ENCODE results near the gene FIGNL2.

The FIGNL2 gene

GRCh38 chr12:51829641-51830040 lies 18.9 kb downstream of the FIGNL2 start:
- no peak overlapping the region for H3K27ac ChIP-seq (ENCODE audit: poor library complexity, severe bottlenecking)
- H3K36me3 ChIP-seq (ENCODE audit: low read depth): no peaks in the 10 kb centered on the region
- H3K4me3 ChIP-seq (ENCODE audit: severe bottlenecking): no peak overlapping the region
- DNase-seq (ENCODE audit: low spot score) (no peak), ATAC-seq (ENCODE audit: low read depth) (no peak)
- TF ChIP-seq CTCF (IDR thresholded peaks at IDR 0.05; ENCODE audit: poor library complexity, severe bottlenecking): no peak
- H3K9me3 ChIP-seq (ENCODE audit: severe bottlenecking): no peaks in the 10 kb centered on the region
- peaks cover 8% of the 10 kb centered on the region for H3K4me1 ChIP-seq (ENCODE audit: insufficient read depth, poor library complexity, severe bottlenecking)
- peaks cover 5% of the 10 kb centered on the region for H3K27me3 ChIP-seq (ENCODE audit: insufficient read depth, poor library complexity, severe bottlenecking)

GRCh38 chr12:51829011-51829481 lies 19.5 kb downstream of the FIGNL2 start:
- H3K36me3 ChIP-seq (ENCODE audit: low read depth): no peaks in the 10 kb centered on the region
- H3K4me1 ChIP-seq (ENCODE audit: insufficient read depth, poor library complexity, severe bottlenecking): peaks cover 8% of the 10 kb centered on the region
- TF ChIP-seq CTCF (IDR thresholded peaks at IDR 0.05; ENCODE audit: poor library complexity, severe bottlenecking): no peak
- H3K4me3 ChIP-seq (ENCODE audit: severe bottlenecking): no peak overlapping the region
- no peak for ATAC-seq (ENCODE audit: low read depth)
- no peak overlapping the region for H3K27ac ChIP-seq (ENCODE audit: poor library complexity, severe bottlenecking)
- H3K9me3 ChIP-seq (ENCODE audit: severe bottlenecking): no peaks in the 10 kb centered on the region
- H3K27me3 ChIP-seq (ENCODE audit: insufficient read depth, poor library complexity, severe bottlenecking): peaks cover 5% of the 10 kb centered on the region
- DNase-seq (ENCODE audit: low spot score): no peak

GRCh38 chr12:51827925-51828818 lies 20.3 kb downstream of the FIGNL2 start:
- Histone ChIP-seq H3K9me3 (ENCODE audit: severe bottlenecking) (no peaks in the 10 kb centered on the region), H3K36me3 (ENCODE audit: low read depth) (no peaks in the 10 kb centered on the region), H3K27ac (ENCODE audit: poor library complexity, severe bottlenecking) (peak overlapping the region; percentile 25), H3K4me3 (ENCODE audit: severe bottlenecking) (no peak overlapping the region), H3K27me3 (ENCODE audit: insufficient read depth, poor library complexity, severe bottlenecking) (peaks cover 5% of the 10 kb centered on the region), H3K4me1 (ENCODE audit: insufficient read depth, poor library complexity, severe bottlenecking) (peaks cover 8% of the 10 kb centered on the region)
- ATAC-seq (ENCODE audit: low read depth) (peak; percentile 84), DNase-seq (ENCODE audit: low spot score) (no peak)
- TF ChIP-seq CTCF (IDR thresholded peaks at IDR 0.05; ENCODE audit: poor library complexity, severe bottlenecking): no peak

- TF ChIP-seq CTCF (IDR thresholded peaks at IDR 0.05; ENCODE audit: poor library complexity, severe bottlenecking): no peak
- no peaks in the 10 kb centered on the region for H3K9me3 ChIP-seq (ENCODE audit: severe bottlenecking)
- DNase-seq (ENCODE audit: low spot score): no peak
- no peak overlapping the region for H3K27ac ChIP-seq (ENCODE audit: poor library complexity, severe bottlenecking)
- H3K4me3 ChIP-seq (ENCODE audit: severe bottlenecking): no peak overlapping the region
- H3K4me1 ChIP-seq (ENCODE audit: insufficient read depth, poor library complexity, severe bottlenecking): peaks cover 8% of the 10 kb centered on the region
- ATAC-seq (ENCODE audit: low read depth): no peak
- H3K27me3 ChIP-seq (ENCODE audit: insufficient read depth, poor library complexity, severe bottlenecking): peaks cover under 1% of the 10 kb centered on the region
- H3K36me3 ChIP-seq (ENCODE audit: low read depth): no peaks in the 10 kb centered on the region
Observed at GRCh38 chr12:51826881-51827280, 21.6 kb downstream of the FIGNL2 start.

- Histone ChIP-seq H3K27ac (ENCODE audit: poor library complexity, severe bottlenecking) (no peak overlapping the region), H3K4me1 (ENCODE audit: insufficient read depth, poor library complexity, severe bottlenecking) (peaks cover 8% of the 10 kb centered on the region), H3K36me3 (ENCODE audit: low read depth) (no peaks in the 10 kb centered on the region), H3K4me3 (ENCODE audit: severe bottlenecking) (no peak overlapping the region), H3K9me3 (ENCODE audit: severe bottlenecking) (no peaks in the 10 kb centered on the region), H3K27me3 (ENCODE audit: insufficient read depth, poor library complexity, severe bottlenecking) (no peaks in the 10 kb centered on the region)
- DNase-seq (ENCODE audit: low spot score) (no peak), ATAC-seq (ENCODE audit: low read depth) (no peak)
- no peak for TF ChIP-seq CTCF (IDR thresholded peaks at IDR 0.05; ENCODE audit: poor library complexity, severe bottlenecking)
Observed at GRCh38 chr12:51825216-51825615, 23.3 kb downstream of the FIGNL2 start.

Measured in RWPE2 (cell line).